ENCODE results near the gene DLGAP1. TPM values are rescaled to one million over a fixed set of nuclear protein-coding genes. Genes with fewer than 3 reads are reported as not detected.

DLGAP1 gene
- total and polyA plus RNA-seq, 7 donors = 0.13 to 2.6 (median 1.3) TPM; not detected in 1

- 41 to 69% methylated on average over 3 of the region's 3 CpGs for WGBS, 2 donors
- Histone ChIP-seq H3K4me3 (no peak overlapping the region), H3K27me3 (peaks cover 0 to 4% (median 0%) of the 10 kb centered on the region in 3 donors), H3K4me1 (no peaks in the 10 kb centered on the region), H3K27ac (no peak overlapping the region), H3K36me3 (no peaks in the 10 kb centered on the region), H3K9me3 (no peaks in the 10 kb centered on the region)
- TF ChIP-seq CTCF (IDR thresholded peaks at IDR 0.05) = no peak
- TF ChIP-seq EP300 (IDR thresholded peaks at IDR 0.05) = no peak
- TF ChIP-seq POLR2AphosphoS5 (IDR thresholded peaks at IDR 0.05) = no peak
- TF ChIP-seq POLR2A (IDR thresholded peaks at IDR 0.05) = no peak
- intact Hi-C loops (cut with DNase I) = no loop called here
- no peak for DNase-seq
Observed at GRCh38 chr18:4285525-4285924, 169.6 kb downstream of the DLGAP1 start.

GRCh38 chr18:4284528-4284927, 170.6 kb downstream of the DLGAP1 start:
- TF ChIP-seq CTCF (IDR thresholded peaks at IDR 0.05) (no peak), EP300 (IDR thresholded peaks at IDR 0.05) (no peak)
- H3K4me1 ChIP-seq = no peaks in the 10 kb centered on the region
- no peak overlapping the region for H3K4me3 ChIP-seq
- H3K9me3 ChIP-seq = no peaks in the 10 kb centered on the region
- H3K36me3 ChIP-seq = no peaks in the 10 kb centered on the region
- no peak overlapping the region for H3K27ac ChIP-seq
- H3K27me3 ChIP-seq = peaks cover 0 to 4% (median 0%) of the 10 kb centered on the region in 3 donors
- WGBS, 2 donors = 73 to 84% methylated on average over 2 of the region's 2 CpGs
- intact Hi-C loops (cut with DNase I) = no loop called here
- DNase-seq = no peak

- Histone ChIP-seq H3K27ac (no peak overlapping the region), H3K4me1 (no peaks in the 10 kb centered on the region), H3K9me3 (no peaks in the 10 kb centered on the region), H3K27me3 (peaks cover 0 to 4% (median 0%) of the 10 kb centered on the region in 3 donors), H3K4me3 (no peak overlapping the region), H3K36me3 (no peaks in the 10 kb centered on the region)
- no peak for DNase-seq
- intact Hi-C loops (cut with DNase I) = no loop called here
- TF ChIP-seq CTCF (IDR thresholded peaks at IDR 0.05) (no peak), POLR2AphosphoS5 (IDR thresholded peaks at IDR 0.05) (no peak)
- WGBS, 2 donors = 55 to 63% methylated on average over 4 of the region's 4 CpGs
Observed at GRCh38 chr18:4283746-4284291, 171.3 kb downstream of the DLGAP1 start.

GRCh38 chr18:4282954-4283353, 172.2 kb downstream of the DLGAP1 start:
- DNase-seq = no peak
- Histone ChIP-seq H3K9me3 (no peaks in the 10 kb centered on the region), H3K4me3 (no peak overlapping the region), H3K4me1 (no peaks in the 10 kb centered on the region), H3K27me3 (peaks cover 0 to 4% (median 0%) of the 10 kb centered on the region in 3 donors), H3K36me3 (no peaks in the 10 kb centered on the region), H3K27ac (no peak overlapping the region)
- 56 to 68% methylated on average over 3 of the region's 3 CpGs for WGBS, 2 donors
- intact Hi-C loops (cut with DNase I) = no loop called here
- TF ChIP-seq EP300 (IDR thresholded peaks at IDR 0.05) = no peak
- no peak for TF ChIP-seq POLR2A (IDR thresholded peaks at IDR 0.05)
- TF ChIP-seq POLR2AphosphoS5 (IDR thresholded peaks at IDR 0.05) = no peak
- TF ChIP-seq CTCF (IDR thresholded peaks at IDR 0.05) = no peak

- no peaks in the 10 kb centered on the region for H3K36me3 ChIP-seq
- peaks cover 0 to 4% (median 0%) of the 10 kb centered on the region in 3 donors for H3K27me3 ChIP-seq
- H3K9me3 ChIP-seq = no peaks in the 10 kb centered on the region
- DNase-seq = no peak
- TF ChIP-seq POLR2AphosphoS5 (IDR thresholded peaks at IDR 0.05) (no peak), CTCF (IDR thresholded peaks at IDR 0.05) (no peak), POLR2A (IDR thresholded peaks at IDR 0.05) (no peak), EP300 (IDR thresholded peaks at IDR 0.05) (no peak)
- H3K4me3 ChIP-seq = no peak overlapping the region
- H3K4me1 ChIP-seq = no peaks in the 10 kb centered on the region
- 72 to 82% methylated on average over 5 of the region's 5 CpGs for WGBS, 2 donors
- intact Hi-C loops (cut with DNase I) = no loop called here
- no peak overlapping the region for H3K27ac ChIP-seq
Observed at GRCh38 chr18:4276953-4277585, 178.0 kb downstream of the DLGAP1 start.
